ENCODE results near the gene CTBS.

DNA sequence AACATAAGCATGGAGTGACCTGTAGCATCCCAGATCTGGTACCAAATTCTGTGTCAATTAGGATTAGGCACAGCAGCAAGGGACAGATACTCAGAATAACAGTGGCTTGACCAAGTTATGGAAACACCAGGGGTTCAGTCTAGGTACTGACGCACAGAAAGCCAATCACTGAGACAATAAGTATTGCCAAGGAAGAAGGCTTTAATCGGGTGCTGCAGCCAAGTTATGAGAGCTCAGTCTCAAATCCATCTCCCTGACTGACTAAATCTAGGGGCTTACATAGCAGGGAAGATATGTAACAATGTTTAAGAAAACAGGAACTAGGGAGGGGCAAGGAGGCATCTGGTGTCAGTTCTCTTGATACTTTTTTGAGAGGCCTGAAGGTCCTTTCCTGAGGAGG, 39.6 kb upstream of the CTBS start:
- no peak for TF ChIP-seq EZH2 (IDR thresholded peaks at IDR 0.05; ENCODE audit: borderline replicate concordance, insufficient read depth, low read length, poor library complexity, severe bottlenecking)
- TF ChIP-seq TAF1 (IDR thresholded peaks at IDR 0.05; ENCODE audit: low read depth) = no peak
- TF ChIP-seq RAD21 (conservative IDR thresholded peaks at IDR 0.05) = no peak
- TF ChIP-seq EP300 (conservative IDR thresholded peaks at IDR 0.05; ENCODE audit: poor library complexity, severe bottlenecking) = no peak
- TF ChIP-seq, protein P1, sequence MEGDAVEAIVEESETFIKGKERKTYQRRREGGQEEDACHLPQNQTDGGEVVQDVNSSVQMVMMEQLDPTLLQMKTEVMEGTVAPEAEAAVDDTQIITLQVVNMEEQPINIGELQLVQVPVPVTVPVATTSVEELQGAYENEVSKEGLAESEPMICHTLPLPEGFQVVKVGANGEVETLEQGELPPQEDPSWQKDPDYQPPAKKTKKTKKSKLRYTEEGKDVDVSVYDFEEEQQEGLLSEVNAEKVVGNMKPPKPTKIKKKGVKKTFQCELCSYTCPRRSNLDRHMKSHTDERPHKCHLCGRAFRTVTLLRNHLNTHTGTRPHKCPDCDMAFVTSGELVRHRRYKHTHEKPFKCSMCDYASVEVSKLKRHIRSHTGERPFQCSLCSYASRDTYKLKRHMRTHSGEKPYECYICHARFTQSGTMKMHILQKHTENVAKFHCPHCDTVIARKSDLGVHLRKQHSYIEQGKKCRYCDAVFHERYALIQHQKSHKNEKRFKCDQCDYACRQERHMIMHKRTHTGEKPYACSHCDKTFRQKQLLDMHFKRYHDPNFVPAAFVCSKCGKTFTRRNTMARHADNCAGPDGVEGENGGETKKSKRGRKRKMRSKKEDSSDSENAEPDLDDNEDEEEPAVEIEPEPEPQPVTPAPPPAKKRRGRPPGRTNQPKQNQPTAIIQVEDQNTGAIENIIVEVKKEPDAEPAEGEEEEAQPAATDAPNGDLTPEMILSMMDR (IDR thresholded peaks at IDR 0.05; ENCODE audit: poor library complexity, severe bottlenecking) = no peak
- TF ChIP-seq, protein P2, sequence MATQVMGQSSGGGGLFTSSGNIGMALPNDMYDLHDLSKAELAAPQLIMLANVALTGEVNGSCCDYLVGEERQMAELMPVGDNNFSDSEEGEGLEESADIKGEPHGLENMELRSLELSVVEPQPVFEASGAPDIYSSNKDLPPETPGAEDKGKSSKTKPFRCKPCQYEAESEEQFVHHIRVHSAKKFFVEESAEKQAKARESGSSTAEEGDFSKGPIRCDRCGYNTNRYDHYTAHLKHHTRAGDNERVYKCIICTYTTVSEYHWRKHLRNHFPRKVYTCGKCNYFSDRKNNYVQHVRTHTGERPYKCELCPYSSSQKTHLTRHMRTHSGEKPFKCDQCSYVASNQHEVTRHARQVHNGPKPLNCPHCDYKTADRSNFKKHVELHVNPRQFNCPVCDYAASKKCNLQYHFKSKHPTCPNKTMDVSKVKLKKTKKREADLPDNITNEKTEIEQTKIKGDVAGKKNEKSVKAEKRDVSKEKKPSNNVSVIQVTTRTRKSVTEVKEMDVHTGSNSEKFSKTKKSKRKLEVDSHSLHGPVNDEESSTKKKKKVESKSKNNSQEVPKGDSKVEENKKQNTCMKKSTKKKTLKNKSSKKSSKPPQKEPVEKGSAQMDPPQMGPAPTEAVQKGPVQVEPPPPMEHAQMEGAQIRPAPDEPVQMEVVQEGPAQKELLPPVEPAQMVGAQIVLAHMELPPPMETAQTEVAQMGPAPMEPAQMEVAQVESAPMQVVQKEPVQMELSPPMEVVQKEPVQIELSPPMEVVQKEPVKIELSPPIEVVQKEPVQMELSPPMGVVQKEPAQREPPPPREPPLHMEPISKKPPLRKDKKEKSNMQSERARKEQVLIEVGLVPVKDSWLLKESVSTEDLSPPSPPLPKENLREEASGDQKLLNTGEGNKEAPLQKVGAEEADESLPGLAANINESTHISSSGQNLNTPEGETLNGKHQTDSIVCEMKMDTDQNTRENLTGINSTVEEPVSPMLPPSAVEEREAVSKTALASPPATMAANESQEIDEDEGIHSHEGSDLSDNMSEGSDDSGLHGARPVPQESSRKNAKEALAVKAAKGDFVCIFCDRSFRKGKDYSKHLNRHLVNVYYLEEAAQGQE (IDR thresholded peaks at IDR 0.05; ENCODE audit: borderline replicate concordance) = no peak
- TF ChIP-seq SMC3 (conservative IDR thresholded peaks at IDR 0.05; ENCODE audit: poor library complexity) = no peak
